ENCODE data around the gene DAPL1.

DAPL1 gene

GRCh38 chr2:158815658-158816057, 20.5 kb downstream of the DAPL1 start:
- no peaks in the 10 kb centered on the region for H3K79me2 ChIP-seq (ENCODE audit: low read length)
- no peak overlapping the region for H3K27ac ChIP-seq (ENCODE audit: low read length)
- H3K9me3 ChIP-seq (ENCODE audit: insufficient read depth, low read length), result no peaks in the 10 kb centered on the region
- H3K4me3 ChIP-seq (ENCODE audit: low read length), result no peak overlapping the region
- no peaks in the 10 kb centered on the region for H4K20me1 ChIP-seq (ENCODE audit: insufficient read depth, low read length)
- no peak overlapping the region for H3K4me2 ChIP-seq (ENCODE audit: low read length)
- no peaks in the 10 kb centered on the region for H3K36me3 ChIP-seq (replicated peaks; ENCODE audit: low read depth, low read length)
- TF ChIP-seq EZH2phosphoT487 (IDR thresholded peaks at IDR 0.05; ENCODE audit: low read depth) (no peak), CTCF (IDR thresholded peaks at IDR 0.05; ENCODE audit: low read depth, low read length) (no peak)
- no peak overlapping the region for H3K9ac ChIP-seq (ENCODE audit: low read length)
- no peak overlapping the region for H2AFZ ChIP-seq (ENCODE audit: low read depth, low read length)
- H3K4me1 ChIP-seq (ENCODE audit: low read length), result no peaks in the 10 kb centered on the region
- H3K27me3 ChIP-seq (ENCODE audit: low read depth, low read length), result peaks cover 16% of the 10 kb centered on the region

GRCh38 chr2:158817588-158817987, 22.5 kb downstream of the DAPL1 start:
- Histone ChIP-seq H3K9ac (ENCODE audit: low read length) (no peak overlapping the region), H3K4me3 (ENCODE audit: low read length) (no peak overlapping the region), H3K4me2 (ENCODE audit: low read length) (no peak overlapping the region), H3K79me2 (ENCODE audit: low read length) (no peaks in the 10 kb centered on the region), H3K4me1 (ENCODE audit: low read length) (no peaks in the 10 kb centered on the region), H3K27me3 (ENCODE audit: low read depth, low read length) (no peaks in the 10 kb centered on the region), H2AFZ (ENCODE audit: low read depth, low read length) (no peak overlapping the region), H3K9me3 (ENCODE audit: insufficient read depth, low read length) (no peaks in the 10 kb centered on the region), H3K36me3 (replicated peaks; ENCODE audit: low read depth, low read length) (no peaks in the 10 kb centered on the region), H3K27ac (ENCODE audit: low read length) (no peak overlapping the region), H4K20me1 (ENCODE audit: insufficient read depth, low read length) (no peaks in the 10 kb centered on the region)
- TF ChIP-seq CTCF (IDR thresholded peaks at IDR 0.05; ENCODE audit: low read depth, low read length) (no peak), EZH2phosphoT487 (IDR thresholded peaks at IDR 0.05; ENCODE audit: low read depth) (no peak)

GRCh38 chr2:158818511-158818910, 23.4 kb downstream of the DAPL1 start:
- Histone ChIP-seq H3K4me2 (ENCODE audit: low read length) (no peak overlapping the region), H2AFZ (ENCODE audit: low read depth, low read length) (no peak overlapping the region), H3K4me3 (ENCODE audit: low read length) (no peak overlapping the region), H3K4me1 (ENCODE audit: low read length) (no peaks in the 10 kb centered on the region), H3K79me2 (ENCODE audit: low read length) (no peaks in the 10 kb centered on the region), H4K20me1 (ENCODE audit: insufficient read depth, low read length) (no peaks in the 10 kb centered on the region), H3K9ac (ENCODE audit: low read length) (no peak overlapping the region), H3K27ac (ENCODE audit: low read length) (no peak overlapping the region), H3K36me3 (replicated peaks; ENCODE audit: low read depth, low read length) (no peaks in the 10 kb centered on the region), H3K9me3 (ENCODE audit: insufficient read depth, low read length) (no peaks in the 10 kb centered on the region), H3K27me3 (ENCODE audit: low read depth, low read length) (no peaks in the 10 kb centered on the region)
- TF ChIP-seq EZH2phosphoT487 (IDR thresholded peaks at IDR 0.05; ENCODE audit: low read depth) (no peak), CTCF (IDR thresholded peaks at IDR 0.05; ENCODE audit: low read depth, low read length) (no peak)

GRCh38 chr2:158822193-158822592, 27.1 kb downstream of the DAPL1 start:
- TF ChIP-seq EZH2phosphoT487 (IDR thresholded peaks at IDR 0.05; ENCODE audit: low read depth), result no peak
- no peak for TF ChIP-seq CTCF (IDR thresholded peaks at IDR 0.05; ENCODE audit: low read depth, low read length)
- Histone ChIP-seq H3K9ac (ENCODE audit: low read length) (no peak overlapping the region), H2AFZ (ENCODE audit: low read depth, low read length) (no peak overlapping the region)

More at GRCh38 chr2:158822193-158822592, 27.1 kb downstream of the DAPL1 start:
- Histone ChIP-seq H3K36me3 (replicated peaks; ENCODE audit: low read depth, low read length) (no peaks in the 10 kb centered on the region), H3K4me3 (ENCODE audit: low read length) (no peak overlapping the region), H3K9me3 (ENCODE audit: insufficient read depth, low read length) (no peaks in the 10 kb centered on the region), H3K4me2 (ENCODE audit: low read length) (no peak overlapping the region), H3K27me3 (ENCODE audit: low read depth, low read length) (no peaks in the 10 kb centered on the region), H4K20me1 (ENCODE audit: insufficient read depth, low read length) (no peaks in the 10 kb centered on the region), H3K79me2 (ENCODE audit: low read length) (no peaks in the 10 kb centered on the region), H3K4me1 (ENCODE audit: low read length) (no peaks in the 10 kb centered on the region), H3K27ac (ENCODE audit: low read length) (no peak overlapping the region)

Measured in OCI-LY3 (cell line).